ENCODE results near the gene EXOSC3.

Gene EXOSC3

DNA sequence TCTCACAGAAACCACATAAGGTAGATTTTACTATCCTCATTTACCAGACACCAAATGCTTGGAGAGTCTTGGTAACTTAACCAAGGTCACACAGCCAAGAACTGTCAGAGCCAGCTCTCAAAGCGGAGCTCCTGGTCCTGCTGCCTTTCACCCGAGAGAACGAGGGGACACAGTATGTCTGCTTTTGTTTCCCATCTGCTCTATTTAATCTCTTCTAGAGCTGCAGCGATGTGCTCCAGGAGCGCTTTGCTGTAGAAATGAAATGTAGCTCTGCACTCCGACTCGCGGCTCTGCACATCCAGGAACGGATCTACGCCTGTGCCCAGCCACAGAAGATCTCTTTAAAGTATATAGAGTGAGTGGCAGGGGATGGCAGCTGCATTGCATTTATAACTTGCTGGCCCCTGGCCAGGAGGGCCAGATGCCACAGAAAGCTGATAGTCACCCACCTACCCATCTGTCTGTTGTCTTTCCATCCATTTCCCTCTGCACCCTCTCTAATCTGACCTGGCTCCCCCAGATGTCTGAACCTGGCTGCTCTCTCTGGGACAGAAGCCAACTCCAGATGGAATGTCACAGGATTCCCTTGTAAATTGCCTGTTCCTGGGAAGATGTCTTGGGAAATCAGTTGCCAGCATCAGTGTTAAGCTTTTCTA, 52.6 kb downstream of the EXOSC3 start:
- DNase-seq: no peak

GRCh38 chr9:37730839-37731238, 54.0 kb downstream of the EXOSC3 start:
- DNase-seq: no peak

DNA sequence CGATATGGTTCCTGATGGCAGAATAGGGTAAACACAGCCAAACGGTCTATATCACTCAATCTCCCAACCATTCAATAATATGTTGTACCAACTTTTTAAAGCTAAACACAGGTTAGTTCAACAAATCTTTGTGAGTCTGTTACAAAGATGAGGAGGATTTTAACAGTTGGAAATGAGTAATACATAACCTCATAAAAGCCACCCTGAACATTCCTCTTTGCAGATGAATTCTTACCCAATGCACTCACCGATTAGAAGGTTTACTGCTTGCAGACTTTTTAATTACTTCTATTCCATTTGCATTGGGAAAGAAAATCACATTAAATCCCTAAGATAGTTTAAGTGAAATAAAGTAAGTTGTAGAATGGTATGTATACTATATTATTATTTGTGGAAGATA, 54.6 kb downstream of the EXOSC3 start:
- DNase-seq: no peak

All from fibroblast of skin of back (primary cell).